GM19328 (cell line): ENCODE measurements around the gene STON2.
"Not testable (repeated sequence)": the region's sequence is repeated elsewhere in the genome, so short reads cannot be mapped to it uniquely, and the experiment has no call there.

Experiments used
- ATAC-seq: cut with Tn5 transposase; IDR thresholded peaks from one replicate; pipeline ENCODE4 v1.9.1; 2021; ENCODE audit warnings: mild to moderate bottlenecking, moderate library complexity; ENCODE audit not compliant: unreplicated experiment

Gene STON2

DNA sequence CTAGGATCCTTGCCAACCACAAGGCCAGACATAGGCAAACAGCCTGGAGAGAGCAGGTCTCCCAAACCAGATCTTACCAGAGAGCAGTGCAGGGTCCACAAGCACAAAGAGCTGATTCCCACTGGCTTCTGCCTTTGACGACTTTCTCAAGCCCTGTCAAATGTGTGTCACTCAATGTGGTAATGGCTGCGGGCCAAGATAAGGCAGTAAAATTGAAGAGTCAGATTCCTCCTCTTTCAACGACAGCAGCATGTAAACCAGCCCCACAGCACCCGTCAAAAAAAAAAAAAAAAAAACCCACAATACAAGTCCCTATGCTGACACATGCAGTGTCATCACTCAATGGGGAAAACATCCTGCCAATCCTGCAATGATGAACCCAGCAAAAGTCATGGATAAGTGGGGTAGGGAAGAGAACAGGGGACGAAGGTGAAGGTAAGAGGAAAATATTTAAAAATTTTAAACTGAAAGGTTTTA is at the start of gene STON2:
Gene STON2 (minus strand): TSS at position 123 of the 477 bp plus-strand sequence. CDS start 1,942 bp downstream, outside the sequence.
- no peak for ATAC-seq

GRCh38 chr14:81449576-81449975 is 49.5 kb upstream of the STON2 start:
- ATAC-seq: no peak

- ATAC-seq: no peak
These were observed 49.0 kb upstream of the STON2 start for GRCh38 chr14:81449114-81449513.

DNA sequence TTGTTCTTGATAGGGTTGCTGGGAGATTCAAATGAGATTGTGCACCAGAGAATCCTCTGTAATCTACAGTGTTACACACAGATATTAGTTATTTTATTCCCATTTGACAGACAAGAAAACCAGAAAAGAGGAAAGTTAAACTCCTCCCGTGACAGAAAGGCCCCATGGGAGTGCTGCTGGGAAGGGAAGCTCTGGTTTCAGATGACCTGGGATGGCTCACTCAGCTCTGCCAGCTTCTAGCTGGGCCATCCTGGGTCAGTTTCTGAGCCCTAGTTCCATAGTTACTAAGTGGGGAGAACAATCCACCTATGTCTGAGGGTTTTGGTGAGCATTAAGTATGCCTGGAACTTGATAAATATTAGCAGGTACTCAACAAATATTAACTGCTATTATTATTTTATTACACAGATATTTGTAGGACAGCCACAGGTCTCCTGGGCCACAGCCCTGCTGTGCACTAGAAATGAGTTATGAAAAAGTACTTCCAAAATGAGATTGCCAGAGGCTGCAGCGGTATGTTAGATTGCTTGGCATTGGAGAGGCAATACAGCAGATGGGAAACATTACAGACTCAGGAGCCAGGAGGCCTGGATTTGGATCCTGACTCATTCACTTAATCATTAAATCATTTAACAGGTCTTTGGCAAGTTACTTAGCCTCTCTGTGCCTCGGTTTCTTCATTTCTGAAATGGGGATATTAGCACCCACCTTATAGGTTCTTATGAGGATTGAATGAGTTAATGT is 47.1 kb upstream of the STON2 start:
- no peak for ATAC-seq

GRCh38 chr14:81446279-81447007 is 46.3 kb upstream of the STON2 start:
- ATAC-seq: no peak

- no peak for ATAC-seq
These were observed 41.6 kb upstream of the STON2 start for GRCh38 chr14:81441626-81442134.

DNA sequence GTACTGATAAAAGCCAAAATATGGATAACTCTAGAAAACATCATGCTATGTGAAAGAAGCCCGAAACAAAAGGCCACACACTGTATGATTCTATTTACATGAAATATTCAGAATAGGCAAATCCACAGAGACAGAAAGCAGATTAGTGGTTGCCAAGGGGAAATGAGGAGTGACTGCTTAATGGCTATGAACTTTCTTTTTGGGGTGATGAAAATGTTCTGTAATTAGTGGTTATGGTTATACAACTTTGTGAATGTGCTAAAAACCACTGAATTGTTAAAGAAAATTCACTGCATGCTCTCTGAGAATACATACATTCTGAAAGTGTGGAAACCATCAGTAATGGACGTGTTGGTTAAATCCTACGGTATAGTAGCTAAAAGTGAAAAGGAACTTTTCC is 39.9 kb upstream of the STON2 start:
- ATAC-seq: no peak

DNA sequence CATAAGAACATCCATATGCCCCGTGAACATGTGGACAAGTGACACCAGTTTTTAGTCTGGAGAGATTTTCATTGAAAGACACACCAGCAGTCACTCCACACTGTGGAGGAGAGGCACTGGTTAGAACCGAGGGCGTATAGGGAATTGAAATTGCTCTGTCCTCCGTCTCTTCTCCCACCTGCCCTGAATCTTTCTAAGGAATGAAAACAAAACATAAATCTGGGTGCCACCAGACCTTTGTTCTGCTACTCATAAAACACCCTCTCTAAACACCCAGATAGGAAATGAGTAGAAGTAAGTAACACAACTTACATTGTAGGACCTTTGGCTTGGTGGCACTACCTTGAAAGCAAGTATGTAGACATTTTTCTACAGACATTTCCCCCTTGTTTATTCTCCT is 37.1 kb upstream of the STON2 start:
- ATAC-seq: no peak

- peak; percentile 74 for ATAC-seq
These were observed 36.4 kb upstream of the STON2 start for GRCh38 chr14:81436296-81437138.

DNA sequence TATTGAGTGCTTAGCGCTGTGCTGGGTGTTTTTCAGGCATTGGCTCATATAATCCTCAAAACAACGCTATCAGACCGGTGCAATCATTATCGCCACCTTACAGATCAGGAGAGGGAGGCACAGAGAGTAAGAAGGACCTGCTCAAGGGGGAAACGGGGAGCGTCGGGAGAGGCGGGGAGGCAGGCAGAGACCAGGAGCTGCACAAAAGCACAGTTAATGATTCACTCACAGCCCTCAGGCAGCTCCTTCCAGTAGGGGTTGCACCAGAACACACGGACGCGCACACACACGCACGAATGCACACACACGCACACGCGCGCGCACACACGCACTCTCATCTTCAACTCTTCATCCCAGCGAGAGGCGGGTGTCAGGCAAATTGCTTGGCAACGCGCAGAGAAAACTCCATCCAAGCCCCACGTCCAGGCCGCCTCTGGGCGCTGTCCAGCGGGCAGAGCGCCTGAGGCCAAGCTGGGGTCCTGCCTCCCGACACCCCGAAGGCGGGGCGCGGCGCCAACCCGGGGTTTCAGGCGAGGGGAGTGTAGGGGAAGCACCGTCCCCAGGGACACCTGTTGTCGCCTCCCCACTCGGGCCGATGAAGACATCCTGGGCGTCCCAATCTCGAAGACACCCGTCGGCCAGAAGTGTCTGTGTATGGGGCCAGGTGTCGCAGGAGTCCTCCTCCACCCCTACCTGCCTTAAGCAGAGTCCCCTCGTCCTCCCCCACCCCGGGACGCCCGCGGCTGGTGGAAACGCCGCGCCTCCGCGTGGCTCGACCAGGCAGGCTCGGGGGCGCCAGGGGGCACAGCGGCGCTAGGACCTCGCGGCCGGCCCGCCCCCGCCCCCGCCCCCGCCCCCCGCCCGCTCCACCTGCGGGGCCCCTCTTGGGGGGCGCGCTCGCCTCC is 35.5 kb upstream of the STON2 start:
- peak; percentile 22 for ATAC-seq

DNA sequence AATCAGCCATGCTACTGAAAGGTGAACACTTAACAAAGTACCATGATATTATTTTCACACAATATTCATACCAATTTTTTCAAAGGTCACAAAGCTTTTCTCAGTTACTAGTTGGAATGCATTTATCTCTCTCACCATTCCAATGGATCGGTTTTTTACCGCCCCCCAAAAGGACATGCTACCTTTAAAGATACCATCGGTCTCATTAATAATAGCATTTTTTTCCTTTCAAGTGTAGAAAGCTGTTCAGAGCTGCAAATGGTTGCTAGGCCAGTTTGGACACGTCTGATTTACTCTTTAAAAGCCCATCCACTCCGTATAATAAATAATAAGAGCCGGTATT is 34.9 kb upstream of the STON2 start:
- no peak for ATAC-seq

DNA sequence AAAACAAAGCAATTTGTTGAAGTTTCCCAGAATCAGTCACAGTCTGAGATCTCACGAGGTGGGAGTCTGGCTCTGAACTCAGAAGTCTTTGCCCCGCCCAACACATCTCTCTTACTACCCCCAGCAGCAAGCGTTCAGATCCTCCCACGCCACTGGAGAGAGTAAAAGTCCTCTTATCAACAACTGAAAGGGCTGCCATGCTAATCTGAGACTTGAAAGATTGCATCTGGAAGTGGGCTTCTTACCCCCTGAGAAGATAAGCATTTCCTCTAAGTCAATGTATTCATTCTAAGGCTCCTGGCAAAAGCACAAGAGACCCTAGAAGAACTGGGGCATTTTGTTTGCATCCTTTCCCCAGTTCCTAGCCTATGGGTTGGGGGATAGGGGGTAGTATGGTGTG is 34.1 kb upstream of the STON2 start:
- ATAC-seq: no peak

DNA sequence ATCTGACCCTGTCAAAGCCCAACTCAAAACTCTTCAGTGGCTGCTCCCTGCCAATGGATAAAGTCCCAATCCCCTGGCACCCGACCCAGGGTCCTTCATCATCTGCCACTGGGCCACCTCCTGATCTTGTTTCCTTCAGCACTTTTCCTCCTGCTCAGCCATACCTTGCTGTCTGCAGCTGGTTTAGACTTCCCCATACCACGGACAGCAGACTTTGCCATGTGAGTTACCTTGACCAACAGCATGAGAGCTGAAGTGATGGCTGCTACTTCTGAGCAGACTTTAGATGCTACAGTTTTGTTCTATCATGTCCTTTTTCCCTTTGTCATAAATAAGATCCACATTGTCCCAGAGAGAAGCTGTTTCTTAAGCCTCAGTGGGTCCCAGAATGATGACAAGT is 33.3 kb upstream of the STON2 start:
- ATAC-seq: no peak

DNA sequence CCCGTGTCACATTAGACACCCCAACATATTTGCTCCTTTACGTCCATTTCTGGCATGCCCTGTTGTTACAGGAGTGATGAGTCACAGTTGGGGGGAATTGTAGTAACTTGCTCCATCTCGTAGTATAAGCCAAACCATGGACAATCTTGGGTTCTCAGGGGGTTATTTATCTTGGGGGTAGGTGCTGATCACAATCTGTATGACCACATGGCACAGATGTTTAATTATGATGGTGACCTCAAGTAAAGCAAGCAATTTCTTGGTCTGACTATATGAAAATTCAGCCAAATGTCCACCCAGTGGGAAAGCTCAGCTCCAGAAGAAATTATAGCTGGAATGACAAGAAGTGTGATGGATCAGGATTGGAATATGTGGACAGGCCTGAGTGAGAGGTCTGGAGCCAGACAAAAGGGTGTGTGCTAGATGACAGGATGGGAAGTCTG is 32.1 kb upstream of the STON2 start:
- no peak for ATAC-seq

GRCh38 chr14:81430235-81430634 is 30.1 kb upstream of the STON2 start:
- no peak for ATAC-seq

DNA sequence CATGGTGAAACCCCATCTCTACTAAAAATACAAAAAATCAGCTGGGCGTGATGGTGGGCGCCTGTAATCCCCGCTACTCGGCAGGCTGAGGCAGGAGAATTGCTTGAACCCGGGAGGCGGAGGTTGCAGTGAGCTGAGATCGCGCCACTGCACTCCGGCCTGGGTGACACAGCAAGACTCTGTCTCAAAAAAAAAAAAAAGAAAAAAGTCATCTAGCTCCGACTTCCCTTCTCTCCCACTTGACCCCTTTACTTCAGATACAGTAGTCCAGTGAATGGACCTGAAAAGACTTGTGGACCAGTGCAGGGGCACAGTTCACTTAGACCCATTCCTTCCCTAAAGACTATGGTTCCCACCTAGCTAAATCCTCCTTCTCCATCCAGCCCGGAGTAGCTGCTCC is 29.6 kb upstream of the STON2 start:
- ATAC-seq: not testable (repeated sequence)

- no peak for ATAC-seq
These were observed 28.9 kb upstream of the STON2 start for GRCh38 chr14:81429028-81429427.

DNA sequence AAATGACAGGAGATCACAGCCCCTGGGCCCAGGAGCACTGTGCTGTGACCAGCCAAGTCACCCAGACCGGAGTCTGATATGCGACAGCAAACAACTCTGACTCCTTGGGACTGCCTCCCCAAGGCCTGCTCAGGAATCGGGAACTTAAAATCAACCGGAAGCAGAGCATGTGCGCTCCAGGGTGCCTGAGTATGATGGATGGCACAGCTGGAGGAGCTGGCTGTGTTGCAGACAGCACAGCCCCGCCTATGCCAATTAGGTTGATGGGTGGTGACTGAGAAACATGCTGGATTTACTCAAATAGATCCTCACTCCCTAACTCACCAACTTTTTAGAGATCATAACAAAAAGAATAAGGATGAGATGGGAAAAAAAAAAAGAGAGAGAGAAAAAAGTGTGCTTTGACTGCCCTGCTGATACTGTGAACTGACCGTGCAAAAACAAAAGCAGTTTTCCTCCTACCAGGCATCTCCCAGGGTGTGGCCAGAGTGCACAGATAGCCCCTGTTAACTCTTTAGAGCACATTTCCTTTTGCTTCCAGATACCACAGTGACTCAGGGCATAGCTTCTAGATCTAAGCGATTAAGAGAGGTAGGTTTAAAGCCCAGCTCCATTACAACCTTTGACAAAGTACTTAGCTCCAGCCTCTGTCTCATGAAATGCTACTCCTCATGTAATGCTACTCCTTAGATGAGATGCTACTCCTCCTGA is 27.4 kb upstream of the STON2 start:
- ATAC-seq: no peak

DNA sequence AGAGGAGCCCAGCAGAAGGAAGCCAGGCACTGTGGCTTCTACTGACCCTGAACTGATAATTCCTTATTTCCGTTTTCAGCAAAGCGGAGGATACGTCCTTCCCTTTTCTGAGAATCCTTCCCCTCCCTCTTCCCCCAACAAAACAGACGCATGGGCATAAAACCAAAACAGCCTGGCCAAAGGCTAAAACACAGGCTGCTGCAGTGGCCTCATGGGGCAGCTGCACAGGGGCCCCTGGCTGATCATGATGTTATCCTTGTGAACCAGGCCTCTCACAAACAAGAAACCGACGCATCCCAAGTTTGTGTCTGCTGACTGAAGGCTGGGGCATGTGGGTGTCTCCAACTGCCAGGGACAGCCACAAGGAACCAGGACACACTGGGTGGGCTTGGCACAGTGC is 23.4 kb upstream of the STON2 start:
- ATAC-seq: no peak
